Coronary artery (tissue), 2 donors: ENCODE data around the gene APEX1.
A peak's percentile ranks its signal among the peaks of the same experiment; 100 is the strongest.
"Not testable (repeated sequence)": the region's sequence is repeated elsewhere in the genome, so short reads cannot be mapped to it uniquely, and the experiment has no call there.

Source experiments
- DNase-seq: peaks from one replicate; pipeline ENCODE4 v3.0.0-alpha.2; 2017; ENCODE audit warnings: low spot score
- H3K27ac ChIP-seq, 2 donors: fragments of 200-600 bp; sonication (generic); one replicate each; pipeline ENCODE4 v1.5.1; 2016 to 2019
- H3K4me3 ChIP-seq: fragments of 200-600 bp; sonication (generic); 2 replicates; pipeline ENCODE4 v1.5.1; 2016; ENCODE audit warnings: mild to moderate bottlenecking, moderate library complexity
- CTCF ChIP-seq: fragments of 200-600 bp; sonication (generic); IDR thresholded peaks from one replicate; pipeline ENCODE4 v1.5.1; 2019; ENCODE audit warnings: antibody characterized with exemption

APEX1 gene

GRCh38 chr14:20436363-20436755 lies 18.7 kb upstream of the APEX1 start:
- no peak for TF ChIP-seq CTCF
- DNase-seq, result no peak
- Histone ChIP-seq H3K4me3 (no peak overlapping the region), H3K27ac (no peak overlapping the region)

GRCh38 chr14:20438664-20439063 lies 16.4 kb upstream of the APEX1 start:
- H3K4me3 ChIP-seq, result no peak overlapping the region
- TF ChIP-seq CTCF, result no peak
- DNase-seq, result no peak
- H3K27ac ChIP-seq, result no peak overlapping the region

DNA sequence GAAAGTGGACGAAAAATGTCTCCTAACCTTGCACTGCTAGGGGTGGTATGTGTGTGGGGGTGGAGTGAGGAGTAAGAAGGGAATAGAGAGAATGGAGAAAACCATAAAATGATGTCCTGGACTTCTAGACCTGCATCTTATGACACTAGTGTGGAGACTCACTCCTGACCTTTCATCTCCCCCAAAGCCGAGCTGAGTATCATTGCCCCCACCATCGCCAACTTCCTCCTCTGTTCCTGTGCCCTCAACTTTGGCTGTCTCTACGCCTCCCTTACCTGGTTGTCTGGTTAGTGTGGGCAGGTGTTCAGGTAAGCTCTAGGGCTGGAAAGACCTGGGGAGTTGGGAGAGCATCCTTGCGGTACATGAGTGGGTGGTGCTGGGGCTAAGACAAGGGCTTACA lies 14.6 kb upstream of the APEX1 start:
- TF ChIP-seq CTCF, result no peak
- H3K27ac ChIP-seq, result no peak overlapping the region
- peak; percentile 22 for DNase-seq
- H3K4me3 ChIP-seq, result no peak overlapping the region

GRCh38 chr14:20440882-20441281 lies 14.1 kb upstream of the APEX1 start:
- DNase-seq, result no peak
- Histone ChIP-seq H3K27ac (no peak overlapping the region), H3K4me3 (no peak overlapping the region)
- no peak for TF ChIP-seq CTCF

DNA sequence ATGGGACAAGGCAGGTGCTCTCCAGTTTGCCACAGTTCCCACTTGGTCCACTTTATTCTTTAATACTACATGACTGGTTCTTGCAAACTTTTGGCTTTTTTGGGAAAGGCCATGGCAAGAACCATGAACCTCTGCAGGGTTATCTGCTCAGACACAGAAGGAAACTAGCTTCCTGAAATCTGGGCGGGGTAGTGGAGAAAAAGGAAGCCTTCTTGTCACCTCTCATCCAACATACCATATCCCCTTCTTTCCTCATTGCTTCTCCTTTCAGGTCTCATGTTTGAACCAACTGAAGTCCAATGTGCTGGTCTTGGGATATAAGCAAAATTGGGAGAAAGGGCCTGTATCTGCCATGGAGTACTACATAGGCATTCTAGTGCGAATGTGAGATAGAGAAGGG lies 13.6 kb upstream of the APEX1 start:
- Histone ChIP-seq H3K4me3 (no peak overlapping the region), H3K27ac (no peak overlapping the region)
- TF ChIP-seq CTCF, result no peak
- no peak for DNase-seq

- not testable (repeated sequence) for H3K4me3 ChIP-seq, DNase-seq, H3K27ac ChIP-seq
Observed at GRCh38 chr14:20443650-20444049, 11.4 kb upstream of the APEX1 start.

DNA sequence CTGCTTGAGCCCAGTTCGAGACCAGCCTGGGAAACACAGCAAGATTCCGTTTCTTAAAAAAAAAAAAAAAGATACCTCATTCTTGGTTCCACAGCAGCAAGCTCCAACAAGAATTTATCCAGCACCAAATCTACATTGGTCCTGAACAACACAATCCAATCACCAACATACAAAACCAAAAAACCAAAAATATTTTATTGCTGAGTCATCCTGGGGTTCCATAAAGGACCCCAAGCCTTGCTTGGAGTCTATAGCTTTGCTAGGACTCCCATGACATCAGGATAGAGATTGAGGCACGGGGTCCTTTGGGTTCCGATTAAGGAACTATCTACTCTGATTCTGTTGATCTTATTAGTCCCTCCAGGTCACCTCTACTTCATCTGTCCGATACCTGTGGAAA lies 8.1 kb upstream of the APEX1 start:
- no peak for TF ChIP-seq CTCF

GRCh38 chr14:20452831-20453230 lies 2.2 kb upstream of the APEX1 start:
- H3K4me3 ChIP-seq, H3K27ac ChIP-seq, DNase-seq: not testable (repeated sequence)

More for the DNA sequence above, 8.1 kb upstream of the APEX1 start:
- H3K27ac ChIP-seq, result no peak overlapping the region
- no peak overlapping the region for H3K4me3 ChIP-seq
- no peak for DNase-seq
